MM.1S (cell line): ENCODE data around the gene SPATA13.

ENCODE experiments used
- DNase-seq: peaks from one replicate; pipeline ENCODE4 v3.0.0-alpha.2; 2015
- H2AFZ ChIP-seq: fragments of 300-600 bp; sonication (generic); 2 replicates; pipeline ENCODE4 v1.6.0; 2016; ENCODE audit warnings: antibody characterized with exemption, low read length
- H3F3A ChIP-seq: fragments of 300-600 bp; sonication (generic); 2 replicates; pipeline ENCODE4 v1.6.1; 2016; ENCODE audit warnings: mild to moderate bottlenecking, antibody characterized with exemption, low read length, moderate library complexity, mixed read lengths; ENCODE audit not compliant: insufficient read depth
- H3K27ac ChIP-seq: fragments of 300-600 bp; sonication (generic); 2 replicates; pipeline ENCODE4 v1.5.1; 2016; ENCODE audit warnings: mild to moderate bottlenecking, low read length
- H3K27me3 ChIP-seq: fragments of 300-600 bp; sonication (generic); replicated peaks from 2 replicates; pipeline ENCODE4 v1.6.0; 2016; ENCODE audit warnings: low read length; ENCODE audit not compliant: insufficient read depth
- H3K36me3 ChIP-seq: fragments of 300-600 bp; sonication (generic); replicated peaks from 2 replicates; pipeline ENCODE4 v1.6.1; 2016; ENCODE audit warnings: mild to moderate bottlenecking, low read length, mixed read lengths; ENCODE audit not compliant: insufficient read depth
- H3K4me1 ChIP-seq: fragments of 300-600 bp; sonication (generic); 2 replicates; pipeline ENCODE4 v1.6.1; 2016; ENCODE audit warnings: low read length, mixed read lengths
- H3K4me2 ChIP-seq: fragments of 300-600 bp; sonication (generic); 2 replicates; pipeline ENCODE4 v1.6.0; 2016; ENCODE audit warnings: low read depth, low read length
- H3K4me3 ChIP-seq: fragments of 300-600 bp; sonication (generic); 2 replicates; pipeline ENCODE4 v1.5.1; 2016; ENCODE audit warnings: low read length, mixed read lengths
- H3K79me2 ChIP-seq: fragments of 300-600 bp; sonication (generic); 2 replicates; pipeline ENCODE4 v1.6.1; 2016; ENCODE audit warnings: mixed run types, low read length, mixed read lengths
- H3K9ac ChIP-seq: fragments of 300-600 bp; sonication (generic); 2 replicates; pipeline ENCODE4 v1.6.1; 2016; ENCODE audit warnings: low read length, mixed read lengths
- H3K9me2 ChIP-seq: fragments of 300-600 bp; sonication (generic); replicated peaks from 2 replicates; pipeline ENCODE4 v1.6.1; 2016; ENCODE audit warnings: mild to moderate bottlenecking, low read length, mixed read lengths; ENCODE audit not compliant: insufficient read depth
- H3K9me3 ChIP-seq: fragments of 300-600 bp; sonication (generic); replicated peaks from 2 replicates; pipeline ENCODE4 v1.6.1; 2016; ENCODE audit warnings: mild to moderate bottlenecking, low read length, mixed read lengths; ENCODE audit not compliant: insufficient read depth
- H4K20me1 ChIP-seq: fragments of 300-600 bp; sonication (generic); 2 replicates; pipeline ENCODE4 v1.6.1; 2016; ENCODE audit warnings: mild to moderate bottlenecking, low read length, moderate library complexity, mixed read lengths; ENCODE audit not compliant: insufficient read depth
- EZH2 ChIP-seq: fragments of 300-600 bp; sonication (generic); optimal IDR thresholded peaks from 2 replicates; pipeline ENCODE3; 2017; ENCODE audit warnings: low read depth, mild to moderate bottlenecking, antibody characterized with exemption, low read length, mixed read lengths
- EZH2phosphoT487 ChIP-seq: fragments of 300-600 bp; sonication (generic); IDR thresholded peaks from 2 replicates; pipeline ENCODE4 v1.6.1; 2018; ENCODE audit warnings: antibody characterized with exemption, low read length
- TF ChIP-seq, protein P1 (sequence below): fragments of 300-600 bp; sonication (generic); IDR thresholded peaks from 2 replicates; pipeline ENCODE4 v1.5.1; 2016; ENCODE audit warnings: antibody characterized with exemption, low read length, mixed read lengths

The SPATA13 gene

DNA sequence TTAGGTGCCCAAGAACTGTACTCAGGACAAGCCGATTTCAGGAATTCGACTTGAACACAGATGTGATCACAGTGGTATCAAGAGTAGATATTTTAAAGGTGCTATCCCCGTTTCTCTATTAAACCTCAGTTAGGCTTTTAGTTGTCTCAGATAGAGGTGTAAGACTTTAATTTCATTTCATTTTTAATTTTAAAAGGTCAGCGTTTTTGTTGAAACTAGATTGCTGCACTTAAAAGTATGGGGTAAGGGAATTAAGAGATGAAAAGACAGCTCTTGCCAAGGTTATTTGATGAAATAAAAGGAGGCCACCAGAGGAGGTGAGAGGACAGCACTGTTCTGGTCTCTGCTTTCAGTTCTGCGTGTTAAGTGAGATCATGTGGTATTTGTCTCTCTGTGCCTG, 48.6 kb downstream of the SPATA13 start:
- H4K20me1 ChIP-seq: no peaks in the 10 kb centered on the region
- H3K4me1 ChIP-seq: no peaks in the 10 kb centered on the region
- no peak overlapping the region for H3K4me2 ChIP-seq

GRCh38 chr13:24212254-24212653, 51.7 kb downstream of the SPATA13 start:
- no peaks in the 10 kb centered on the region for H3K9me2 ChIP-seq
- no peak overlapping the region for H3K4me2 ChIP-seq
- no peak overlapping the region for H3K9ac ChIP-seq
- H3K9me3 ChIP-seq: no peaks in the 10 kb centered on the region
- no peaks in the 10 kb centered on the region for H3K27me3 ChIP-seq
- TF ChIP-seq EZH2: no peak
- TF ChIP-seq EZH2phosphoT487: no peak
- TF ChIP-seq, protein P1, sequence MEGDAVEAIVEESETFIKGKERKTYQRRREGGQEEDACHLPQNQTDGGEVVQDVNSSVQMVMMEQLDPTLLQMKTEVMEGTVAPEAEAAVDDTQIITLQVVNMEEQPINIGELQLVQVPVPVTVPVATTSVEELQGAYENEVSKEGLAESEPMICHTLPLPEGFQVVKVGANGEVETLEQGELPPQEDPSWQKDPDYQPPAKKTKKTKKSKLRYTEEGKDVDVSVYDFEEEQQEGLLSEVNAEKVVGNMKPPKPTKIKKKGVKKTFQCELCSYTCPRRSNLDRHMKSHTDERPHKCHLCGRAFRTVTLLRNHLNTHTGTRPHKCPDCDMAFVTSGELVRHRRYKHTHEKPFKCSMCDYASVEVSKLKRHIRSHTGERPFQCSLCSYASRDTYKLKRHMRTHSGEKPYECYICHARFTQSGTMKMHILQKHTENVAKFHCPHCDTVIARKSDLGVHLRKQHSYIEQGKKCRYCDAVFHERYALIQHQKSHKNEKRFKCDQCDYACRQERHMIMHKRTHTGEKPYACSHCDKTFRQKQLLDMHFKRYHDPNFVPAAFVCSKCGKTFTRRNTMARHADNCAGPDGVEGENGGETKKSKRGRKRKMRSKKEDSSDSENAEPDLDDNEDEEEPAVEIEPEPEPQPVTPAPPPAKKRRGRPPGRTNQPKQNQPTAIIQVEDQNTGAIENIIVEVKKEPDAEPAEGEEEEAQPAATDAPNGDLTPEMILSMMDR: no peak
- H3K36me3 ChIP-seq: no peaks in the 10 kb centered on the region
- no peak for DNase-seq
- no peaks in the 10 kb centered on the region for H4K20me1 ChIP-seq
- 0 out of 2 replicates have a peak, but pooled peaks cover 3% of the 10 kb centered on the region for H3K4me1 ChIP-seq
- no peak overlapping the region for H3K4me3 ChIP-seq
- H3K27ac ChIP-seq: no peak overlapping the region
- no peak overlapping the region for H2AFZ ChIP-seq
- no peaks in the 10 kb centered on the region for H3K79me2 ChIP-seq
- H3F3A ChIP-seq: no peaks in the 10 kb centered on the region

More for the DNA sequence above, 48.6 kb downstream of the SPATA13 start:
- no peak overlapping the region for H3K27ac ChIP-seq
- H2AFZ ChIP-seq: no peak overlapping the region
- no peaks in the 10 kb centered on the region for H3K36me3 ChIP-seq
- H3K9me3 ChIP-seq: no peaks in the 10 kb centered on the region
- no peak overlapping the region for H3K4me3 ChIP-seq
- H3K79me2 ChIP-seq: no peaks in the 10 kb centered on the region
- no peaks in the 10 kb centered on the region for H3K27me3 ChIP-seq
- no peak overlapping the region for H3K9ac ChIP-seq
- no peak for DNase-seq
- no peaks in the 10 kb centered on the region for H3K9me2 ChIP-seq
- TF ChIP-seq, protein P1: no peak
- TF ChIP-seq EZH2 (no peak), EZH2phosphoT487 (no peak)
- H3F3A ChIP-seq: no peaks in the 10 kb centered on the region

- Histone ChIP-seq H3K4me3 (no peak overlapping the region), H3K9me2 (no peaks in the 10 kb centered on the region), H3K9me3 (no peaks in the 10 kb centered on the region), H3K9ac (no peak overlapping the region), H3K36me3 (no peaks in the 10 kb centered on the region), H2AFZ (no peak overlapping the region), H4K20me1 (no peaks in the 10 kb centered on the region), H3K27me3 (no peaks in the 10 kb centered on the region), H3K4me2 (no peak overlapping the region), H3F3A (no peaks in the 10 kb centered on the region), H3K4me1 (0 out of 2 replicates have a peak, but pooled peaks cover 4% of the 10 kb centered on the region), H3K27ac (no peak overlapping the region), H3K79me2 (no peaks in the 10 kb centered on the region)
- TF ChIP-seq, protein P1: no peak
- TF ChIP-seq EZH2phosphoT487: no peak
- TF ChIP-seq EZH2: no peak
- no peak for DNase-seq
These were observed 52.2 kb downstream of the SPATA13 start for GRCh38 chr13:24212674-24213073.
